Right lobe of liver (tissue), 4 donors: ENCODE data around the gene WNT4.

Source experiments
- CTCF ChIP-seq, 4 donors: fragments of 200-600 bp in 3 of 4; fragments of 450-650 bp in 1 of 4; IDR thresholded peaks; one replicate each; pipeline versions ENCODE4 v1.5.1 to v1.8.0; 2016 to 2022; ENCODE audit warnings: antibody characterized with exemption in 4 of 4, mild to moderate bottlenecking in 2 of 4
- POLR2A ChIP-seq: fragments of 450-650 bp; IDR thresholded peaks from one replicate; pipeline ENCODE4 v1.6.1; 2017; ENCODE audit warnings: antibody characterized with exemption, mild to moderate bottlenecking
- donor health status: DM: no; HTN: no; CAD: no.
- donor health status: DM: no; HTN: no; CAD: no.
- donor health status: DM: no; HTN: yes; CAD: no.

- TF ChIP-seq POLR2A (no peak), CTCF (IDR thresholded peaks at IDR 0.05) (no peak)
Measured at GRCh38 chr1:22190251-22190650, 47.4 kb upstream of the WNT4 start.
